GM10266 (cell line): ENCODE data around the gene OMA1.
"Not testable (repeated sequence)": the region's sequence is repeated elsewhere in the genome, so short reads cannot be mapped to it uniquely, and the experiment has no call there.

Source experiments
- DNase-seq: peaks from one replicate; pipeline ENCODE4 v3.0.0; 2012; ENCODE audit errors: extremely low spot score
- TF ChIP-seq, protein P1 (sequence below): IDR thresholded peaks from 2 replicates; pipeline ENCODE4 v1.5.1; 2012; ENCODE audit warnings: mild to moderate bottlenecking, low read depth; ENCODE audit not compliant: control insufficient read depth, insufficient read depth; ENCODE audit errors: missing control alignments

Gene OMA1

DNA sequence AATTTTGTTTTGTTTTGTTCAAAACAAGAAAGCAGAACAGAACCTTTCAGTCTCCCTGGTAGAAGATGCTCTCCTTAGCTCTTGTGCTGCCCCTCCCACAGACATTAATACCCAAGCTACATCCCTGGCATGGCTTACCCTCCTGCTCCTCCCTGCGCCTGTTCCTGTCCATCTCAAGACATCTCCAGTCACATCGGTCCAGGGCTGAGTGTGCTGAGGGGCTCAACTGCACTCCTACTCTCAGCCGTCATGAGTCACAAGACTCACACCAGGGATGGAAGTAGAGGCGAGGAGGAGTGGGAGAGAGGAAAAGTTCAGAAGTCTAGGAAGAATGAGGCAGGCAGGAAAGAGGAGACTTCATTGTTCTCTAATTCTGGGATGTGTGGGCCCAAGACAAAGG, 39.7 kb upstream of the OMA1 start:
- TF ChIP-seq, protein P1, sequence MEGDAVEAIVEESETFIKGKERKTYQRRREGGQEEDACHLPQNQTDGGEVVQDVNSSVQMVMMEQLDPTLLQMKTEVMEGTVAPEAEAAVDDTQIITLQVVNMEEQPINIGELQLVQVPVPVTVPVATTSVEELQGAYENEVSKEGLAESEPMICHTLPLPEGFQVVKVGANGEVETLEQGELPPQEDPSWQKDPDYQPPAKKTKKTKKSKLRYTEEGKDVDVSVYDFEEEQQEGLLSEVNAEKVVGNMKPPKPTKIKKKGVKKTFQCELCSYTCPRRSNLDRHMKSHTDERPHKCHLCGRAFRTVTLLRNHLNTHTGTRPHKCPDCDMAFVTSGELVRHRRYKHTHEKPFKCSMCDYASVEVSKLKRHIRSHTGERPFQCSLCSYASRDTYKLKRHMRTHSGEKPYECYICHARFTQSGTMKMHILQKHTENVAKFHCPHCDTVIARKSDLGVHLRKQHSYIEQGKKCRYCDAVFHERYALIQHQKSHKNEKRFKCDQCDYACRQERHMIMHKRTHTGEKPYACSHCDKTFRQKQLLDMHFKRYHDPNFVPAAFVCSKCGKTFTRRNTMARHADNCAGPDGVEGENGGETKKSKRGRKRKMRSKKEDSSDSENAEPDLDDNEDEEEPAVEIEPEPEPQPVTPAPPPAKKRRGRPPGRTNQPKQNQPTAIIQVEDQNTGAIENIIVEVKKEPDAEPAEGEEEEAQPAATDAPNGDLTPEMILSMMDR, result no peak
- no peak for DNase-seq

DNA sequence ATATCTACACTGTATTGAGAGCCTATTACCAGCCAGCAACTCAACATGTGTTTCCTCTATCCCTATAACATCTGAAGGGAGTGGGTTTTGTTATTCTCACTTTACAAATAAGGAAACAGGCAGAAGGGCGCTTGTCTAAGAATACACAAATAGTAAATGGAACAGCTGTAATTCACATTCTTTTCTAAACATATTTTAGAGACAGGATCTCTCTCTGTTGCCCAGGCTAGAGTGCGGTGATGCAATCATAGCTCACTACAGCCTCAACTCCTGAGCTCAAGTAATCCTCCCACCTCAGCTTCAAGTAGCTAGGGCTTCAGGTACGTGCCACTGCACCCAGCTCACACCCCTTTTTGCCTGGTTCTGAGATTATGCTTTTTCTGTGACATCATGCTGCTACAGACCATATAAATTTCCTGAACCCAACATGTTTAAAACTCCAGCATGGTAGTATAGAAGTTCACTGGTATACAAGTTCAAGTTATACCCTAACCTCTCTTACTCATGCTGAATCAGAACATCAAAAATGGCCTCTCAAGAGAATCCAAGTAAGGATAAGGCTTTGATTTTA, 39.1 kb upstream of the OMA1 start:
- DNase-seq, result no peak
- TF ChIP-seq, protein P1, result no peak

DNA sequence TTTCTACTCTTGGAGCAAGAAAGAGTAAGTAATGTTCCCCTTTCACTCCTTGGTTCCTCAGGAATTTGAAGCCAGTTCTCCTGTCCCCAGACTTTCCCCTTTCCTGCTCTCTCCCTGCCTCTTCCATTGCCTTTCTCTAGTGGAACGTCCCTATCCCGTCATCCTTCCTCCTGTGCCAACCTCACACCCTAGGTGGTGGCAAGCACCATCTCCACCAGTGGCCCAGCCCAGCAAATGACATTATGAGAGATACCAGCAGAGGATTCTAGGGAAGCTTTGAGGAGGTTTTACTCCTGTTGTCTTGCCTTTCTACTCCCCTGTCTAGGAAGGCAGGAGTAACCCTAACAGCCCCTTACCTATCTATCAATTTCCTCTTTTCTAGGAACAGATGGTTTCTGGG, 38.6 kb upstream of the OMA1 start:
- TF ChIP-seq, protein P1, result no peak
- DNase-seq, result no peak

DNA sequence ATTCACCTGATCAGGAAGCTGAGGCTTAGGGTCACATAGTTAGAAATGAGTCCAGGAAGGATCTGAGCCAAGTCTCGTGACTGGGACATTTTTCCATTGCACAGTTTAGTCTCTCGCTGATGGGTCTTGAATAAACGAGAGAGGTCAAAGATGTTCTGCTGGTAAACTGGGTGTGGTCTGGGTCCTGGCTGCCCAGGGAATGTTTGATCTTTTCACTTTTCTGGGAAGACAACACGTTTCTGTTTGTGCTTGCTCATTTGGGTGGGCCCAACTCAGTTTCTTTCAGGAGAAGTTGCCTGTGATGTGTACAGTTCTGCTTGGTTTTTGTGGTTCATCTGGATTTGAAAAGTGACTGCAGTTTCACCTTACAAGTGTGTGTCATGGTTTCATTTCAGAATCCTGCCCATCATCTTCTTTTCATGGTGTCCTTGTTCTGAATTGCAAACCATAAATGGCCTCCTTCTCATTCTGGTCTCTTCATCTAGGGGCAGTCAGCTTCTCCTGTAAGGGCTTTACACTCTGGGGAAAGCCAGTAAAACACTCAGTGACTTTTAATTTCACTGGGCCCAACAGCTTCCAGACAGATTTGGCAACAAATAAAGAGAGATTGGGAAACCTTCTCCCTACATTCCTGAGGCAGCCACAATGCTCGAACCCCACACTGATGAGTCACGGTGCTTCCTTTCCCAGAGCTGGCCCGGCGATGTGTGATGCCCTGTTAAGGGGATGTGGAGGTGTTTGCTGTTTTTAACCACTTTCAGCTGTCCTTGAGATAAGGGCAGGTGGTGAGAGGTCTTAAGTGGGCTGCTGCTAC, 37.8 kb upstream of the OMA1 start:
- DNase-seq, result peak; percentile 64
- TF ChIP-seq, protein P1, result no peak

DNA sequence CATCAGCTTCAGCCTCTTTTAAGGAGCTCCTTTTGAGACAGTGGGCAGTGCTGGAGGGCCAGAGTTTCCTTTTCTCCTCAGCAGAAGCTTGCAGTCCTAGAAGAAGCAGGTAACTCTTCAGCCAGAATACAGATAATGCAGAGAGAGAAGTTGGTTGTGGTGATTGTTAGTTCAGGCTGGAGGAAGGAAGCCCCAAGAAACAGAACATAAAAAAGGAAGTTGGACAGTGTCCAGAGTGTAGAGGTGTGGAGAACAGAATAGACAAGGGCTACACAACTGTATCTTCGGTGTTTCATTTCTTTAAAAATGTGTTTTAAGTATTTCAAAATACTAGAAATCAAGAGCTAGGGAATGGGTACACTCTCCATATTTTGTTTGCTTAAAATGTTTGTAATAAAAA, 37.0 kb upstream of the OMA1 start:
- DNase-seq, result no peak
- TF ChIP-seq, protein P1, result no peak

DNA sequence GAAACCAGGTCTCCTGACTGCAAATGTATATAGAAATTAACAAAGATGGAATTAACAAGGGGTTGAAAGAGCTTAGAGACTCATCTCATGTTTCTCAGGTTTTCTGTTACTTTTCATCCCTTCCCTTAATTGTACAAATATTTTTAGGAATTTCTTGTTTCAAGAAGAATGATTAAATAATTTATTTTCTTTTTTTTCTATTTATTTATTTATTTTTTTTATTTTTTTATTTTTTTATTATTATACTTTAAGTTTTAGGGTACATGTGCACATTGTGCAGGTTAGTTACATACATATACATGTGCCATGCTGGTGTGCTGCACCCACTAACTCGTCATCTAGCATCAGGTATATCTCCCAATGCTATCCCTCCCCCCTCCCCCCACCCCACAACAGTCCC, 35.6 kb upstream of the OMA1 start:
- DNase-seq, result not testable (repeated sequence)

DNA sequence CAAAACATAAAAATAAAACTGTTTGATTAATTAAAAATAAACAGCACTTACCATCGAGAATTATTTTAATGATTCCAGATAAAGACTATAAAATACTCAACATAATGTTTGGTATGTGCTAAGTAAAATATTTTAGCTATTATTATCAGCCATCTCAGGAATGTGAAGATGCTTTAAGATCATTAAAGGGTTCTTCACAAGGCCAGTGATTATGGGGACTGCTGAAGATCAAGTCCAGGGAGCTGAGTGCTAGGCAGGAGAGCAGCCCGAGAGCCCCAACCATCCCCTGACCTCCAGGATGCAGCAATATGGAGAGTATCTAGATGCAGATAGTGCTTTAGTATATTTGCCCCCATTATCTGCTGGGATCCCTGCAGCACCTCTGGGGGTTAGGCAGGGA, 35.1 kb upstream of the OMA1 start:
- TF ChIP-seq, protein P1, result no peak

More for the DNA sequence above, 35.1 kb upstream of the OMA1 start:
- DNase-seq, result no peak
